DOHH2 (cell line): ENCODE measurements around the gene REEP6.

Source experiments
- EZH2phosphoT487 ChIP-seq: fragments of 200-600 bp; sonication (generic); IDR thresholded peaks from 2 replicates; pipeline ENCODE4 v1.6.1; 2017; ENCODE audit warnings: borderline replicate concordance, mild to moderate bottlenecking, antibody characterized with exemption, low read length, moderate library complexity, mixed read lengths
- TF ChIP-seq, protein P1 (sequence below): fragments of 200-600 bp; sonication (generic); IDR thresholded peaks from one replicate; pipeline ENCODE4 v1.5.1; 2014; ENCODE audit warnings: antibody characterized with exemption, mild to moderate bottlenecking, low read depth, low read length; ENCODE audit not compliant: poor library complexity, severe bottlenecking

DNA sequence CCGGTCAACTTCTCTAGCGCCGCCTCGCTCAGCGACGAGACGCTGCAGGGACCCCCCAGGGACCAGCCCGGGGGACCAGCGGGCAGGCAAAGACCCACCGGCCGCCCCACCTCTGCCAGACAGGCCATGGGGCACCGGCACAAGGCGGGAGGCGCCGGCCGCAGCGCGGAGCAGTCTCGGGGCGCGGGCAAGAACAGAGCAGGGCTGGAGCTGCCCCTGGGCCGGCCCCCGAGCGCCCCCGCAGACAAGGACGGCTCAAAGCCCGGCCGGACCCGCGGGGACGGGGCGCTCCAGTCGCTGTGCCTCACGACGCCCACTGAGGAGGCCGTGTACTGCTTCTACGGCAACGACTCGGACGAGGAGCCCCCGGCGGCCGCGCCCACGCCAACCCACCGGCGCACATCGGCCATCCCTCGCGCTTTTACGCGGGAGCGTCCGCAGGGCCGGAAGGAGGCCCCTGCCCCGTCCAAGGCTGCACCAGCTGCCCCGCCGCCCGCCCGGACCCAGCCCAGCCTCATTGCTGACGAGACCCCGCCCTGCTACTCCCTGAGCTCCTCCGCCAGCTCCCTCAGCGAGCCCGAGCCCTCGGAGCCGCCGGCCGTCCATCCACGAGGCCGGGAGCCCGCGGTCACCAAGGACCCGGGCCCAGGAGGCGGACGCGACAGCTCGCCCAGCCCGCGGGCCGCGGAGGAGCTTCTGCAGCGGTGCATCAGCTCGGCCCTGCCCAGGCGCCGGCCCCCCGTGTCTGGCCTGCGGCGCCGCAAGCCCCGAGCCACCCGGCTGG, 23.3 kb upstream of the REEP6 start:
- TF ChIP-seq, protein P1, sequence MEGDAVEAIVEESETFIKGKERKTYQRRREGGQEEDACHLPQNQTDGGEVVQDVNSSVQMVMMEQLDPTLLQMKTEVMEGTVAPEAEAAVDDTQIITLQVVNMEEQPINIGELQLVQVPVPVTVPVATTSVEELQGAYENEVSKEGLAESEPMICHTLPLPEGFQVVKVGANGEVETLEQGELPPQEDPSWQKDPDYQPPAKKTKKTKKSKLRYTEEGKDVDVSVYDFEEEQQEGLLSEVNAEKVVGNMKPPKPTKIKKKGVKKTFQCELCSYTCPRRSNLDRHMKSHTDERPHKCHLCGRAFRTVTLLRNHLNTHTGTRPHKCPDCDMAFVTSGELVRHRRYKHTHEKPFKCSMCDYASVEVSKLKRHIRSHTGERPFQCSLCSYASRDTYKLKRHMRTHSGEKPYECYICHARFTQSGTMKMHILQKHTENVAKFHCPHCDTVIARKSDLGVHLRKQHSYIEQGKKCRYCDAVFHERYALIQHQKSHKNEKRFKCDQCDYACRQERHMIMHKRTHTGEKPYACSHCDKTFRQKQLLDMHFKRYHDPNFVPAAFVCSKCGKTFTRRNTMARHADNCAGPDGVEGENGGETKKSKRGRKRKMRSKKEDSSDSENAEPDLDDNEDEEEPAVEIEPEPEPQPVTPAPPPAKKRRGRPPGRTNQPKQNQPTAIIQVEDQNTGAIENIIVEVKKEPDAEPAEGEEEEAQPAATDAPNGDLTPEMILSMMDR = no peak
- TF ChIP-seq EZH2phosphoT487 = no peak
